NCI-H524 treated with DMSO at 0.1 percent for 48 hours (cell line): ENCODE measurements around the gene ACAP2.
A peak's percentile ranks its signal among the peaks of the same experiment; 100 is the strongest.
"Not testable (repeated sequence)": the region's sequence is repeated elsewhere in the genome, so short reads cannot be mapped to it uniquely, and the experiment has no call there.

ENCODE experiments used
- DNase-seq: peaks from one replicate; lab custom pipeline; 2025; lab: John Stamatoyannopoulos, UW

Gene ACAP2

DNA sequence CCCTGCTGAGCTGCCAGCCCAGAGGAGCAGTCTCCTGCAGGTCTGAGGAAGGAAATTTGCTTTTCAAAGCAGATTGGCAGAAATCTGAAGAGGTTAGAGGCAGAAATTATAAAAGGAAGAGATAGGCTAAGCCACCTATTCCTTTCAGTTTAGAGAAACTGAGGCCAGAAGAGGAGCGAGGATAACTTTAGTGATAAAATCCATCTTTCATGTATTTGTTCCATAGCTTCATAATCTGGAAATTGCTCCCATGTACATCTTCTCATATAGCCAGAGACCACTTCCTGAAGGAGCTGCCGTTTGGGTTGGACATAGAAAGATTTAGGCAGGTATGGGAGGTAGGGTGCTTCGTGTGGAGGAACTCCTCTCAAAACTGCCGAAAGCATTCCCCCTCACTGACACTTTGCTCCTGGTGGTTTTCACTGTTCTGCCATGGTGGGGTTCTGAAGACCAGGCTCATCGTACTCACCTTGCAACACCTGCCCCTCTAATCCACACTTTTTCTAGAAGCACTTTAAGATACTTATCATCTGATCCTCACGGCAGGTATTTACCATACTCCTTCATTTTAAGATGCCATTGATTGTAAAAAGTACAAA, 670 bp upstream of the ACAP2 start:
- DNase-seq: no peak

DNA sequence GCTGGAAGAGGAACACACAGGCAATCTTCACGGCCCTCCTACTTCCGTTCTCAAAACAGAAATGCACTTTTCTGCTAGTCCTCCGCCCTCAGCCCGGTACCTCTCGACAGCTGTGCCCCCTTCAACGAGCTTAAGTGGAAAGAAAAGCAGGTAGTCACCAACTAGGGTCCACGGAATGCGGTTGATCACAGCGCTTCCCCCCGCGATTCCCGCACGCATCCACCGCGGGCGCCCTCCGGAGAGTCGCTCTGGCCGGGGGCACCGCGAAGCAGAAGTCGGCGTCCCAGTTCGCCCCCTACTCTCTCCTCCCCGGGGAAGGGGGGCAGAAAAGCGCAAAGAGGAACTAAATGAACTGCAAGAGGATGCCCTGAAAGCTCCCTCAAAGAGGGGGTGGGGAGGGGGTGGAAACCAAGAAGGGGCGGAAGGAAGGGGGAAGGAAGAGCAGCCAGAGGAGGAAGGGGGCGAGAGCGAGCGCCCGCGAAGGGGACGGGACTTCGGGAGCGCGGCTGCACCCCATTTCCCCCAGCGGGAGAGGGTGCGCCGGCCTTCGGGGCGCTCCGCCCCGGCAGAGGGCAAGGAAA, 738 bp downstream of the ACAP2 start:
- DNase-seq: peak; percentile 79

DNA sequence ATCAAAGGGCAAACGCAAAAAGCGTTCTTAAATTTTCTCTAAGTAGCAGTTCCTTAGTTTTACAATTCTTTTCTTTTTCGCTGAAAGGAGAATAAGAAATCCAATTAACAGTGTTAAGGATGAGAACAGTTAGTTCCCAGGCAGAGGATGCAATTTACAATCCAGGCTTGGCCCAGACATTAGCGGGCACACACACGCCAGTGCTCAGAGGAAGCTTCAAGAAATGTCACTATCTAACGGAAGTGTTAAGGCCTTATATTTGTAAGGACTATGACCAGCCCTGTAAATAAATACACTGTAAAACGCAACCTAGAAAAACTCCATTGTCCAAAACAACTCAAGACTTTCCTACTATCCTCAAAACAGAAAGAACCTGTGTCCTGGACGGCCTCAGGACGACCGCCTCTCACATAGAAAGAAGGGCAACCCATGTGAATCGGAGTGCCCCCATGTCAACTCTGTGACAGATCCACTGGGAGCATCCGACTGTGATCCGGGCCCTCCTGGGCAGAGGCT, 1.3 kb downstream of the ACAP2 start:
- DNase-seq: no peak

DNA sequence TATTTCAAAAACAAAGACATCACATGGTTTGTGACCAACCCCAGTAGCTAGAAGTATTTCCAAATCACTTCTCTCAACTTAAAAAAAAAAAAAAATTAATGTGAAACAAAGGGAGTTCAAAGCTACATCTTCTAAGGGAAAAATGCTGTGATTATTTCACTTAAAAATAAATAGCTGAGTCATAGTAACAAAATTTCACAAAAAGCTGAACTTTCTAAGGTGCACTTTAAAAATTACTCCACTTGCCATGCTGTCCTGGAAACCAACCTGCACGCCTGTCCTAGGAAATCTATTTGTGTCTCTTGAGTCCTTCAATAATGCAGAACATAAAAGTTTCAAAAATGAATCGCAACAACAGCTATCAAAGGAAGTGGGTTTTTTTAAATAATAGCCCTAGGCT, 1.8 kb downstream of the ACAP2 start:
- no peak for DNase-seq

DNA sequence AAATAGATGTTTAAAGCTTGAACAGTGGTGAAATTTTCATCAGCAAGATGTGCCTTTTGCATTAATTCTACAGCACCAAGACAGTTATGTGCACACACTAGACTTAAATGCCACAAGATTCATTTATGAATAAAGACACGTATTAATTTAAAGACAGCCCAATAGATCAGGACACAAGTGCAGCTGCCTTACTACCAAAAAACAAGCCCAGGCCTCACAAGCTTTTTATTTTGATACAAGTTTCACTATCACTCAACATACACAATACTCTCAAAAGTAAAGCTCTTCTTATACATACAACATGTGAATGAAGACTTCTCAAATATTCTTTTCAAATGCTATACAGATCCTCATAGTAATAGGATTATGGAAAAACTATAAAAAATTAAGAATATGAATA, 2.4 kb downstream of the ACAP2 start:
- DNase-seq: no peak

DNA sequence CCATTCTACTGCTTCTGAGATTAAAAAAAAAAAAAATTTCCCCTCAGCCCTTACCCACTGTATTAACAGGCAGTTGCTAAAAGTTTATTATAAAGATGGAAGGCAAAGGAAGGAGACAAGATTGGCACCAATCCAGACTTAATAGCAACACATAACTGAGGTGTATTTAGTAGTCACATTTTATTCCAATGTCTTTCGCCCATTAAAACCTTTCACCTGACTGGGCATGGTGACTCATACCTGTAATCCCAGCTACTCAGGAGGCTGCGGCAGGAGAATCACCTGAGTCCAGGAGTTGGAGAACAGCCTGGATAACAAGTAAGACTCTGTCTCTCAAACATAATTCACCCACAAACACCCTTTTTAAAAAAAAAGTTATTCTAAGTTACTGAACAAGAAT, 4.4 kb downstream of the ACAP2 start:
- DNase-seq: no peak

DNA sequence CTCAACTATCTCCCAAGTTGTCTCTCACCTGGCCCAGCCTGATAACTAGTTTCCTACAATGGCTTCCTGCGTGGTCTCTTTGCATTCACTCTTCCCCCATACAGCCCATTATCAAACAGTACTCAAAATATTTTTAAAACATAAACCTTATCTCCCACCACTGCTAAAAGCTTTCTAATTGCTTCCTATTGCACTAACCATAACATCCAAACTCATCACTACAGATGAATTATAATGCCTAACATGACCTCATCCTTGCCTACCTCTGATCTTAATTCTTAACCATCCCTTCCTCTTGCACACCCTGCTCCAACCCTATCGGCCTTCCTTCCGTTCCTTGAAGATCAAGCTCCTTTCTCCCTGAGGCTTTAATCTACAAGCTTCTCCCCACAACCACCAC, 17.0 kb downstream of the ACAP2 start:
- DNase-seq: no peak

DNA sequence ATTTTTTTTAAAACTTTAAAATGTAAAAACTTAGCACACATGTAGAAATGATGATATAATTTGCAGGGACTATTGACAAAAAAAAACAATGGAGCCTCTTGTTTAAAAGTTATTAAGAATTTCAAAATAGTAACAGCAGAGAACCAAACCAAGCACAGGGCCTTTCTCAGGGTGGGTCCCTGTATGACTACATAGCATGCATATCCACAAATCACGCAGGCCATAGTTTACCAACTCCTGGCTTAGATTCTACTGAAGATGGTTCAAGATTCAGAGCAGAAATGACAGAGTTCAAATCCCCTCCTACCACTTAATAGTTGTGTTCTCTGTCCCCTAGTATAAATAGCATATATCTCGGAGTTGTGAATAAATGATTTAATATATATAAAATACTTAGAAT, 19.0 kb downstream of the ACAP2 start:
- no peak for DNase-seq

DNA sequence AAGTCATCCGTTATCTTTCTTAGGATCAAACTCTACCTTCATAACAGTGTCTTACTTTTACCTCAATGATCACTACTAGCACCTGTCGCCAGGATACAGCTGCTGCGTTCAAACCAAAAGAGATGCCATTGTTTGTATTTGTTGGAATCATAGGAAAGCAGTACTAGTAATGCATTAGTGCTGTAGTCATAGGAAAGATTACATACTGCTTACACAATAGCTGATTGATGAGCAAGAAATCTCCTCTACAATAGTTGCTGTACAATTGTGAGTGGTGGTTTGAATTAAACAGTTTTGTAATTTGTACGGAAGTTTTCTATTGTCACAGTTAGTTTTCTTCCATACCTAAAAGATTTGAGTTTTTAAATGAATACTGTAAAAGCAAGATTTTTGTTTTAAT, 21.4 kb downstream of the ACAP2 start:
- no peak for DNase-seq

DNA sequence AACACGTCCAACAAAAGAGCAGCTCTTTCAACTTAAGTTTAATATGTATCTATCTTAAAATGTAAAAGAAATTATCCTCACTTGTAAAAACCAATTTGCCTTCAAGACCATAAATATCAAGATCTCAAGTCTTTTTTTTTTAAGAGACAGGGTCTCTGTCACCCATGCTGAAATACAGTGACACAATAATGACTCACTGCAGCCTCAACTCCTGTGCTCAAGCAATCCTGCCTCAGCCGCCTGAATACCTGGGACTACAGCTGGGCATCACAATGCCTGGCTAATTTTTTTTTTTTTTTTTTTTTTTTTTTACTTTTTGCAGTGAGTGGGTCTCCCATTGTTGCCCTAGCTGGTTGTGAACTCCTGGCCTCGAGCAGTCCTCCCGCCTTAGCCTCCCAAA, 26.0 kb downstream of the ACAP2 start:
- no peak for DNase-seq

DNA sequence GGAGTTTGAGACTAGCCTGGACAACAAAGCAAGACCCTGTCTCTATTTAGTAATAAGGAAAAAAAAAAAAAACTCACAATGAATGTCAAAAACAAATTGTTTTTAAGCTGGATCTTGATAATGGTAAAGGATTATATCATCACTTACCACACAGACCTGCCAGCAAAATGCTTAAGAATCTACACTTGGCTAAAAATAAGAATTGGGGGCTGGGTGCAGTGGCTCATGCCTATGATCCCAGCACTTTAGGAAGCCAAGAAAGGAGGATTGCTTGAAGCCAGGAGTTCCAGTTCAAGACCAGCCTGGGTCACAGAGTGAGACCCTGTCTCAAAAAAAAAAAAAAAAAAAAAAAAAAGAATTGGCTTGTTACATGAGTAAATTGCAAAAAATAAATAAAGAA, 31.0 kb downstream of the ACAP2 start:
- no peak for DNase-seq

DNA sequence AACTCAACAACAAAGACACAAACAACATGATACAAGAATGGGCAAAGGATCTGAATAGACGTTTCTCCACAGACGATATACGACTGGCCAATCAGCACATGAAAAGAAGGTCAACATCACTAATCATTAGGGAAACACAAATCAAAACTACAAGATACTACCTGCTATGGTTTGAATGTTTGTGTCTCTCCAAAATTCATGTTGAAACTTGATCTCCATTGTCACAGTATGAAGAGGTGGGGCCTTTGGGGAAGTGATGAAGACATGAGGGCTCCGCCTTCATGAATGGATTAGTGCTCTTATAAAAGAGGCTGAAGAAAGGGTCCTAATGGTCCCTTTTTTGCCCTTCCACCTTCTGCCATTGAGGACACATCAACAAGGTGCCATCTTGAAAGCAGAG, 32.3 kb downstream of the ACAP2 start:
- DNase-seq: no peak

DNA sequence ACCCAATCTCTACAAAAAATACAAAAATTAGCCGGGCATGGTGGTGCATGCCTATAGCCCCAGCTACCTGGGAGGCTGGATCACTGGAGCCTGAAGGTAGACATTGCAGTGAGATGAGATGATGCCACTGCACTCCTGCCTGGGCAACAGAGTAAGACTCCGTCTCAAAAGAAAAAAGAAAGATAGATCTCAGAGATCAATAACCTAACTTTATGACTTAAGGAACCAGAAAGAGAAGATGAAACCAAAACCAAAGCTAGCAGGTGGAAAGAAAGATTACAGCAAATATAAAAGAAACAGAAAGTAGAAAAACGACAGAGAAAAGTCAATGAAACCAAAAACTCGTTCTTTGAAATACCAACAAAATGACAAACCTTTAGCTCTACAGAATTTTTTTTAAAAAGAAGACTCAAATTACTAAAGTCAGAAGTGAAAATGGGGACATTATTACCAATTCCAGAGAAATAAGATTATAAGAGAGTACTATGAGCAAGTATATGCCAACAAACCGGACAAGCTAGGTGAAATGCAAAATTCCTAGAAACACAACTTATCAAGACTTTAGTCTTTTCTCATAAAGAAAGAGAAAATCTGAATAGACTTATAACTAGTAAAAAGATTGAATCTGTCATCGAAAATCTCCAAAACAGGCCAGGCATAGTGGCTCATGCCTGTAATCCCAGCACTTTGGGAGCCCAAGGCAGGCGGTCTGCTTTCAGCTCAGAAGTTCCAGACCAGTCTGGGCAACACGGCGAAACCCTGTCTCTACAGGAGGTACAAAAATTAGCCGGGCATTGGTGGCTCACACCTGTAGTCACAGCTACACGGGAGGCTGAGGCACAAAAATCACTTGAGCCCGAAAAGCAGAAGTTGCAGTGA, 35.0 kb downstream of the ACAP2 start:
- DNase-seq: no peak

DNA sequence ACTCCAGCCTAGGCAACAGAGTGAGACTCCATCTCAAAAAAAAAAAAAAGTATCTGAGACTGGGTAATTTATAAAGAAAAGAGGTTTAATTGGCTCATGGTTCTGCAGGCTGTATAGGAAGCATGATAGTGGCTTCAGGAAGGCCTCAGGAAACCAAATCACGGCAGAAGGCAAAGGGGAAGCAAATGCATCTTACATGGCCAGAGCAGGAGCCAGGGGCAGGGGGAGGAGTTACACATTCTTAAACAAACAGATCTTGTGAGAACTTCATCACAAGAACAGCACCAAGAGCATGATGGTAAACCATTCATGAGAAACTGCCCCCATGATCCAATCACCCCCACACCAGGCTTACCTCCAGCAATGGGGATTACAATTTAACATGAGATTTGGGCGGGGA, 37.2 kb downstream of the ACAP2 start:
- DNase-seq: no peak

DNA sequence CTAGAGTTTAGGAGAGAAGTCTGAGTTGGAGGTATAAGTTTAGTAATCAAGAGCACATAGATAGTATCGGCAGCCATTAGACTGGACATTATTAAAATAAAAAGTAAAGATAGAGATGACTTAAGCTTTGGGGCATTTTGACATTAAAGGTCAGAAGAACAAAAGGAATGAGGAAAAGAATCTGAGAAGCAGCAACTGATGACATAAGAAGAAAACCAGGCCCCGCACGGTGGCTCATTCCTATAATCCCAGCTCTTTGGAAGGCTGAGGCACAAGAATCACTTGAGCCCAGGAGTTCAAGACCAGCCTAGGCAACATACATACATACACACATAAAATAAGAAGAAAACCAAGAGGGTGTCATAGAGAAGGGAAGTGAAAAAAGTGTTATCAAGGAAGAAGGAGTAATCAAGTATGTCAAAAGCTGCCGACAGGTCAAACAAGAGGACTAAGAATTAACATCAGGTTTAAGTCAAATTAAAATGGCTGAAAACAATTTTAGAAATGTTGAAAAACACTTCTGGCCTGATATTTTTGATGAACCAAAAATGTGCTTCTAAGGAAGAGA, 38.9 kb downstream of the ACAP2 start:
- no peak for DNase-seq

DNA sequence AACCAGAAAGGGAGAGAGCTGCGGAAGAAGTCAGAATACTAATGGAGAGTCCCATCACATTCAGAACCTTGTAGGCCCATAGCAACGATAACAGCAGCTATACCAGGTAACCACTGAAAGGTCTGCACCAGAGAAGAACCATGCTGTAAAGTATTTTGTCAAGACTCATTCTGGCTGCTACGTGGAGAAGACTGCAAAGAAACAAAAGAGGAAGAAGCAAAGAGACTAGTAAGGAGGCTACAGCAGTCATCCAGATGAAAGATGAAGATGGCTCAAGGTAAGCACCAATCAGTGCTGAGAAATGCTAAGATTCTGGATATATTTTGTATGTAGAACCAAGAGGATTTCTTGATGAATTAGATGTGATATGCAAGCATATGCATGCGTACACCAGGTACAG, 39.6 kb downstream of the ACAP2 start:
- no peak for DNase-seq

DNA sequence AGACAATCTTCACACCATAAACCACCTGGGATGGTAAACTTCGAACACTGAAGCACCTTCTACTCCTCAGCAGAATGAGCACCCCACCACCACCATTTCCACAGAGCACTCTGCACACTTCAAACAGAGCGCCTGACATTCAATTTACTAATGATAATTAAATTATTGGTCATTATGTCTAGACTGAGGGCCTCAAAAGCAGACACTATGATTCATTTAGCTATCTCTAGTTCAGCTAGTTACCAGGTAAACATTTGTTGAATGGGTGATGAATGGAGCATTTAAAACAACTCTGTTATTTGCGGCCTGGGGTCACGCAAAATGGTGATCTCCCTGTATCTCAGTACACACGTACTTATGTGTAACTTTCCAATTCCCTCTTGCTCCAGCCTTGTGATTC, 40.9 kb downstream of the ACAP2 start:
- DNase-seq: no peak

DNA sequence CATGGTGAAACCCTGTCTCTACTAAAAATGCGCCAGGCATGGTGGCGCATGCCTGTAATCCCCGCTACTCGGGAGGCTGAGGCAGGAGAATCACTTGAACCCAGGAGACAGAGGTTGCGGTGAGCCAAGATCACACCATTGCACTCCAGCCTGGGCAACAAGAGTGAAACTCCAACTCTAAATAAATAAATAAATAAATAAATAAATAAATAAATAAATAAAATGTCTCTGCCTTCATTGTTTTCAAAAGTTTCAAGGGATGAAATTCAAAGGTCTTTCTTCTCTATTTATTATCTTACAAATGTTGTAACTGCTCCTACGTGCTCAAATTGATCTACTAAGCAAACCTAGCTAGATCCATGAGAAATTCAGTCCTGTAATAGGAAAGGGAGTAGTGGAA, 44.4 kb downstream of the ACAP2 start:
- DNase-seq: not testable (repeated sequence)

DNA sequence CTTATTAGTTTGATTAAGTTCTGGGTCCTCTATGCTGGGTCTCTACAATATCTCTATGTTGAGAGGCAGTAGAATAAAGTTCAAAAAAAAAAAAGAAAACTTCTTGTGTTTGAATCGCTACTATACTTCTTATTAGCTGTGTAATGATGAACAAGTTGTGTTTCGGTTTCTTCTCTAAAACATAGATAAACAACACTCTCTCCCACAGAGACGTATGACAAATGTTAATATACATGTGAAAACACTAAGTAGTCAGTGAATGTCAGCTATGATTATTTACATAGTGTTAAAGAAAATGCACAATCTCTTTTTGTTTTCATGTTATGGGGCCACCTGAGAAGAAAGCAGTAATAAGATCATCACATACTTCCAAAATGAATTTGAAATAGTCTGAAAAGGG, 45.3 kb downstream of the ACAP2 start:
- DNase-seq: no peak

DNA sequence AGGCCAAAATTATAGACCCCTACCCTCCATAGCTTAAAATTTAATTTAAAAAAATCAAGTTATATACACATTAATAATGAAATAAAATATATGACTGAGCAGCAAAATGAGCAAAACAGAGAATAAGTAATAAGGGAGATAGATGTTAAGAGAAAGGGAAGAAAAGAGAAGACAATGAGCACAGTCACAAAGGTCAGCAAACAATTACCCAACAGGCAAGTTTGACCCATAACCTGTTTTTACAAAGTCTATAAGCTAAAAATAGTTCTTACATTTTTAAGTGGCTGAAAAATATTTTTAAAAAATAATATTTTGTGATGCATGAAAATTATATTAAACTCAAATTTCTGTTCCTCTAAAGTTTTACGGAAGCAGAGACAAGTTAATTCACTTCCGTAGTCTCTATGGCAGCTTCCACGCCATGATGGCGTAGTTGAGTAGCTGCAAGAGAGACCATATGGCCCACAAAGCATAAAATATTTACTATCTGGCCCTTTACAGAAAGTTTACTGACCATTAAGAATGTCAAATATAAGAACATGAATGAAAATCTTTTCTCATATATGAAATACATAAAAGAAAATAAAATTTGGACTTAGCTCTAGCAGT, 47.5 kb downstream of the ACAP2 start:
- DNase-seq: no peak

DNA sequence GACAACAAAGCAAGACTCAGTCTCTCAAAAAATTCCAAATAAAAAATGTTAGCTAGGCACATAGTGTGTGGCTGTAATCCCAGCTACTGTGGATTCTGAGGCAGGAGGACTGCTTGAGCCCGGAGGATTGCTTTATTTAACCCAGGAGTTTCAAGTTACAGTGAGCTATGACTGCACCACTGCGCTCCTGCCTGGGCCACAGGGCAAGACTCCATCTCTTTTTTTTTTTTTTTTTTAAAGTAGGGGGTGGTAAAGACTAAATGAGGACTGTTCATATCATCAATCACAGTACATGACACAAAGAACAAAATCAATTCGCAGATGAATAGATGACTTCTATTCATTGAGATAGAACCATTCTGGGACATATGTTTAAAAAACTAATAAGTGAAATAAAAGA, 48.1 kb downstream of the ACAP2 start:
- no peak for DNase-seq

DNA sequence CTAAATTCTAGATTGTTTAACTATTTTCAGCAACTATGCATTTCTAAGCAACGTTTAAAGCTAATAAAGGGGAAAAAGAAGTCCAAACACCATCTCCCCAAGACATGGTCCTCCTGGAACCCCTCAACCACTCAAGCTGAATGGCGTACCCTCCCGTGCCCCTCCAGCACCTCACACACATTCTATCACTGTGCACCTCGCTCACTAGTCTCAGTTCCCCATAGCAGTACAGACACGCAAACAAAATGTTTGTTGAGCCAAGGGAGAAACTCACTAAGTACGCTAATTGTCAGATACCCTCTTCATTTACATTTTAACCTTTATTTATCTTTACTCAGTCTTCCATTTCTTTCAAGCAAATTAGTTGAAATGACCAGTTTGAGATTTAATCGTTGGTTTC, 48.8 kb downstream of the ACAP2 start:
- no peak for DNase-seq

DNA sequence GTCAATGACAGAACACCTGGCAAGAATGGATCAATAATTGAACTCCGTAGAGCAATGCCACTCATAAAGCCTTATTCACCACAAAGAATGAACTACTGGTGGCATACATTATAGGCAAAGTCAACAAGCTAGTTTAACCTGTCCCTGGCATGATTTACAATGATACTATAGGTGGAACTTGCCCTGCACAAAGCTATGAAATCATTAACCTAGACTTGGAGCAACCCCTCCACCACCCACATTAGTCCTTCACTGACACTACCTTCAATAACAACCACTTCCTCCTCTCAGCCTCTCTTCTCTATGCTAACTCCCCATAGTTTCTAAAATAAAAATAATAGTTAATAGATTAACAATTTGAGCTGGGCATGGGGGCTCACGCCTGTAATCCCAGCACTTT, 54.4 kb downstream of the ACAP2 start:
- no peak for DNase-seq
